K562 (cell line): ENCODE results near the gene RDH11. TPM values are rescaled to one million over a fixed set of nuclear protein-coding genes. Genes with fewer than 3 reads are reported as not detected.

Source experiments
- ATAC-seq: fragments of 200-7000 bp; cut with Tn5 transposase; 3 replicates; pipeline ENCODE4 v1.9.1; 2020; ENCODE audit warnings: moderate library complexity
- BruUV-seq: library from RNA; stranded (reverse); fragments of 400-500 nt; replicated peaks from 2 replicates; lab custom pipeline; 2021; lab: Mats Ljungman, UMichigan
- CTCF ChIA-PET: fragments of 300-600 bp; formaldehyde crosslinking; extraction: SDS; loops from one replicate; lab custom pipeline; 2021; ENCODE audit warnings: low intra/inter-chr PET ratio; lab: Yijun Ruan, JAX
- POLR2A ChIA-PET: fragments of 300-600, 350-650 bp; sonication (Branson Sonifier 250); formaldehyde crosslinking; extraction: SDS; loops from one replicate; lab custom pipeline; 2021; ENCODE audit warnings: antibody characterized with exemption, inconsistent platforms; lab: Yijun Ruan, JAX
- DNase-seq, 4 experiments: peaks; one replicate each; pipeline versions ENCODE4 v3.0.0 to v3.0.0-alpha.2; 2011 to 2018; ENCODE audit warnings: low spot score in 3 of 4, mixed read lengths in 3 of 4; ENCODE audit errors: extremely low read depth in 1 of 4
- FAIRE-seq: peaks from 2 replicates; lab custom pipeline; 2011; peaks lifted over from hg19 to GRCh38; lab: Jason Lieb, UNC
- H2AFZ ChIP-seq: 2 replicates; pipeline ENCODE4 v1.6.0; 2011; ENCODE audit warnings: low read depth, low read length, control low read depth, inconsistent platforms
- H3K27ac ChIP-seq: fragments of 200-600 bp; 3 replicates; pipeline ENCODE4 v1.8.0; 2011; ENCODE audit warnings: low read depth, mild to moderate bottlenecking, control low read depth, inconsistent platforms, low read length, moderate library complexity, mixed read lengths; ENCODE audit errors: extremely low read depth
- H3K27me3 ChIP-seq, 2 experiments: fragments of 300-600 bp in 1 of 2; 2 replicates in 1 of 2; 3 replicates in 1 of 2; pipeline versions ENCODE4 v1.6.0 to v1.8.0; 2011; ENCODE audit warnings: inconsistent platforms in 2 of 2, low read length in 2 of 2, mild to moderate bottlenecking in 1 of 2, mixed read lengths in 1 of 2, moderate library complexity in 1 of 2; ENCODE audit not compliant: control insufficient read depth in 2 of 2, insufficient read depth in 2 of 2
- H3K36me3 ChIP-seq: fragments of 300-600 bp; 3 replicates; pipeline ENCODE4 v1.8.0; 2011; ENCODE audit warnings: mild to moderate bottlenecking, low read length, inconsistent platforms; ENCODE audit not compliant: control insufficient read depth, insufficient read depth
- H3K4me1 ChIP-seq, 2 experiments: fragments of 200-600 bp in 1 of 2; replicated peaks in 1 of 2; 2 replicates in 1 of 2; 3 replicates in 1 of 2; pipeline versions ENCODE4 v1.5.1 to v1.8.0; 2011; ENCODE audit warnings: inconsistent platforms in 2 of 2, low read length in 2 of 2, mild to moderate bottlenecking in 1 of 2, mixed read lengths in 1 of 2, moderate library complexity in 1 of 2; ENCODE audit not compliant: control insufficient read depth in 2 of 2, insufficient read depth in 2 of 2
- H3K4me2 ChIP-seq: 2 replicates; pipeline ENCODE4 v1.6.1; 2011; ENCODE audit warnings: low read length, control low read depth, inconsistent platforms, mixed read lengths; ENCODE audit not compliant: insufficient read depth
- H3K4me3 ChIP-seq: fragments of 200-600 bp; sonication (generic), shearing (Covaris generic); 2 replicates; pipeline ENCODE4 v1.5.1; 2016; ENCODE audit warnings: control low read depth, inconsistent platforms
- H3K79me2 ChIP-seq: fragments of 200-600 bp; 3 replicates; pipeline ENCODE4 v1.8.0; 2011; ENCODE audit warnings: low read length, inconsistent platforms; ENCODE audit not compliant: control insufficient read depth, insufficient read depth
- H3K9ac ChIP-seq, 2 experiments: 2 replicates each; pipeline versions ENCODE4 v1.6.0 to v1.6.1; 2011; ENCODE audit warnings: low read depth in 2 of 2, low read length in 2 of 2, control low read depth in 1 of 2, inconsistent platforms in 1 of 2, mild to moderate bottlenecking in 1 of 2, mixed read lengths in 1 of 2; ENCODE audit not compliant: insufficient read depth in 1 of 2
- H3K9me1 ChIP-seq: one replicate; pipeline ENCODE4 v1.6.0; 2011; ENCODE audit warnings: inconsistent platforms, mild to moderate bottlenecking, low read length, moderate library complexity; ENCODE audit not compliant: control insufficient read depth, insufficient read depth
- H3K9me3 ChIP-seq: replicated peaks from 2 replicates; pipeline ENCODE4 v1.5.1; 2011; ENCODE audit warnings: low read depth, low read length, inconsistent platforms; ENCODE audit not compliant: control insufficient read depth, insufficient read depth
- H4K20me1 ChIP-seq: replicated peaks from 2 replicates; pipeline ENCODE4 v1.6.1; 2011; ENCODE audit warnings: low read length, inconsistent platforms, mixed read lengths; ENCODE audit not compliant: control insufficient read depth, insufficient read depth
- CBX2 ChIP-seq: fragments of 200-600 bp; sonication (generic); IDR thresholded peaks from one replicate; pipeline ENCODE4 v1.6.1; 2012; ENCODE audit warnings: mild to moderate bottlenecking, low read length, inconsistent platforms; ENCODE audit not compliant: insufficient read depth, poor library complexity, severe bottlenecking
- CREB1 ChIP-seq, 2 experiments: sonication (generic) in 1 of 2; formaldehyde crosslinking in 1 of 2; IDR thresholded peaks; 2 replicates each; pipeline versions ENCODE4 v1.6.1 to v1.8.0; 2012 to 2022; ENCODE audit warnings: inconsistent platforms in 1 of 2, mild to moderate bottlenecking in 1 of 2, missing genetic modification reagents in 1 of 2, moderate library complexity in 1 of 2
- DIDO1 ChIP-seq: fragments of 450-650 bp; IDR thresholded peaks from 2 replicates; pipeline ENCODE4 v1.6.1; 2016; ENCODE audit warnings: low read depth, missing biosample characterization, missing genetic modification characterization
- E2F3 ChIP-seq: fragments of 250-450 bp; sonication (Bioruptor Pico); IDR thresholded peaks from 2 replicates; pipeline ENCODE4 v1.4.0; 2020; ENCODE audit warnings: mild to moderate bottlenecking
- ESRRA ChIP-seq: fragments of 450-650 bp; IDR thresholded peaks from 2 replicates; pipeline ENCODE4 v1.6.1; 2014; ENCODE audit warnings: low read depth, mild to moderate bottlenecking, moderate library complexity, borderline replicate concordance
- FOSL1 ChIP-seq: fragments of 200-800 bp; sonication (Bioruptor generic); conservative IDR thresholded peaks from 2 replicates; pipeline ENCODE4 v1.6.1; 2016; ENCODE audit warnings: missing genetic modification characterization, missing compliant biosample characterization
- HDAC3 ChIP-seq: fragments of 450-650 bp; IDR thresholded peaks from 2 replicates; pipeline ENCODE4 v1.6.1; 2018; ENCODE audit warnings: borderline replicate concordance, mild to moderate bottlenecking, moderate library complexity; ENCODE audit not compliant: partially characterized antibody
- IFI16 ChIP-seq: fragments of 250-450 bp; sonication (Bioruptor Pico); IDR thresholded peaks from 2 replicates; pipeline ENCODE4 v2.1.2; 2022; ENCODE audit warnings: mild to moderate bottlenecking, inconsistent platforms
- MEIS2 ChIP-seq: fragments of 450-650 bp; IDR thresholded peaks from 2 replicates; pipeline ENCODE4 v1.6.1; 2014; ENCODE audit warnings: mild to moderate bottlenecking; ENCODE audit not compliant: partially characterized antibody
- POLR2B ChIP-seq: fragments of 450-650 bp; IDR thresholded peaks from 2 replicates; pipeline ENCODE4 v1.6.1; 2018; ENCODE audit warnings: low read depth; ENCODE audit not compliant: partially characterized antibody
- RAD51 ChIP-seq: fragments of 450-650 bp; IDR thresholded peaks from 2 replicates; pipeline ENCODE4 v1.7.1; 2016; ENCODE audit warnings: low read depth, mild to moderate bottlenecking, borderline replicate concordance
- RCOR1 ChIP-seq, 2 experiments: IDR thresholded peaks; 2 replicates each; pipeline ENCODE4 v1.6.1; 2012; ENCODE audit warnings: low read depth in 2 of 2, low read length in 2 of 2, borderline replicate concordance in 1 of 2, improper control_type of control experiment in 1 of 2
- SIN3A ChIP-seq, 2 experiments: fragments of 150-350 bp in 1 of 2; IDR thresholded peaks; 2 replicates each; pipeline ENCODE4 v1.6.1; 2011 to 2016; ENCODE audit warnings: borderline replicate concordance in 2 of 2, low read depth in 2 of 2, low read length in 2 of 2, mild to moderate bottlenecking in 2 of 2, moderate library complexity in 2 of 2; ENCODE audit not compliant: control insufficient read depth in 1 of 2
- SMARCB1 ChIP-seq: IDR thresholded peaks from 2 replicates; pipeline ENCODE4 v1.6.1; 2011; ENCODE audit warnings: improper control_type of control experiment, low read depth; ENCODE audit not compliant: insufficient read length
- ZNF23 ChIP-seq: fragments of 250-450 bp; sonication (Bioruptor Pico); IDR thresholded peaks from 2 replicates; pipeline ENCODE4 v1.4.0; 2020; ENCODE audit warnings: mild to moderate bottlenecking
- WGBS: fragments of 100-300 bp; shearing (Covaris generic); methylation state at CpG from one replicate; pipeline ENCODE4 v1.1.6; 2016; ENCODE audit warnings: low coverage, mixed read lengths; ENCODE audit not compliant: insufficient coverage; ENCODE audit errors: missing lambda C conversion rate; 5-methylcytosine and 5-hydroxymethylcytosine counted together
- in situ Hi-C: fragments of 300-500 bp; cut with MboI; formaldehyde crosslinking; loops from 4 replicates; pipeline ENCODE4 v1.15.0; 2018; ENCODE audit warnings: inconsistent platforms, mixed read lengths
- intact Hi-C: fragments of 100-400 bp; cut with micrococcal nuclease; formaldehyde crosslinking; loops from 2 replicates; pipeline ENCODE4 v1.14.2; 2022
- polyA plus RNA-seq, 8 experiments: library from polyadenylated mRNA; depleted of rRNA in 4 of 8; stranded (reverse) in 5 of 8; unstranded in 3 of 8; fragments of >200 nt; fragmentation: Nextera tagmentation in 2 of 8; fragmentation: Illumina TruSeq in 1 of 8; extraction: Ambion mirVana in 2 of 8; extraction: Trizol in 1 of 8; gene quantifications; 2 replicates each; pipeline versions ENCODE4 v1.2.1 to v1.2.3, GENCODE V29; 2011 to 2014; ENCODE audit warnings: inconsistent platforms in 1 of 8, missing spikeins in 1 of 8
- total RNA-seq, 7 experiments: library from RNA; depleted of rRNA in 6 of 7; stranded (reverse); fragments of >200 nt in 6 of 7; fragmentation: Illumina TruSeq in 2 of 7; extraction: Trizol in 2 of 7; gene quantifications; 2 replicates each; pipeline versions ENCODE4 v1.2.1 to v1.2.3, GENCODE V29; 2011 to 2021; ENCODE audit warnings: low replicate concordance in 1 of 7

RDH11 gene
- total and polyA plus RNA-seq, 9 of the 15 experiments (the other 6 are each of a cell fraction or from before 2014, with no cell fraction given), result 50.6 to 172 (median 70.5) TPM

GRCh38 chr14:67744046-67744445 lies 48.5 kb upstream of the RDH11 start:
- Histone ChIP-seq H3K36me3 (0 out of 3 replicates have a peak, but pooled peaks cover 9% of the 10 kb centered on the region), H3K9me3 (no peaks in the 10 kb centered on the region), H3K4me3 (no peak overlapping the region), H3K9me1 (no peaks in the 10 kb centered on the region), H3K27ac (no peak overlapping the region), H4K20me1 (no peaks in the 10 kb centered on the region), H3K4me1 (no peaks in the 10 kb centered on the region; a peak in 1 of 5 replicates), H2AFZ (no peak overlapping the region), H3K79me2 (no peaks in the 10 kb centered on the region), H3K4me2 (no peak overlapping the region), H3K27me3 (no peaks in the 10 kb centered on the region), H3K9ac (no peak overlapping the region)
- FAIRE-seq (no peak), ATAC-seq (no peak), DNase-seq (no peak)
- in situ Hi-C loops, result no loop called here
- intact Hi-C loops, result no loop called here
- TF ChIP-seq HDAC3, result no peak
- TF ChIP-seq ZNF23 (CRISPR knock-in tag), result no peak
- ChIA-PET CTCF (no interaction called here), POLR2A (interaction anchor here (0.8 kb wide), 1 partner anchor 29 kb away, joined by 3 read pairs; no protein-coding TSS in a partner anchor)
- BruUV-seq, result no TSS peak
- 10% methylated on average over 2 of the region's 2 CpGs for WGBS

DNA sequence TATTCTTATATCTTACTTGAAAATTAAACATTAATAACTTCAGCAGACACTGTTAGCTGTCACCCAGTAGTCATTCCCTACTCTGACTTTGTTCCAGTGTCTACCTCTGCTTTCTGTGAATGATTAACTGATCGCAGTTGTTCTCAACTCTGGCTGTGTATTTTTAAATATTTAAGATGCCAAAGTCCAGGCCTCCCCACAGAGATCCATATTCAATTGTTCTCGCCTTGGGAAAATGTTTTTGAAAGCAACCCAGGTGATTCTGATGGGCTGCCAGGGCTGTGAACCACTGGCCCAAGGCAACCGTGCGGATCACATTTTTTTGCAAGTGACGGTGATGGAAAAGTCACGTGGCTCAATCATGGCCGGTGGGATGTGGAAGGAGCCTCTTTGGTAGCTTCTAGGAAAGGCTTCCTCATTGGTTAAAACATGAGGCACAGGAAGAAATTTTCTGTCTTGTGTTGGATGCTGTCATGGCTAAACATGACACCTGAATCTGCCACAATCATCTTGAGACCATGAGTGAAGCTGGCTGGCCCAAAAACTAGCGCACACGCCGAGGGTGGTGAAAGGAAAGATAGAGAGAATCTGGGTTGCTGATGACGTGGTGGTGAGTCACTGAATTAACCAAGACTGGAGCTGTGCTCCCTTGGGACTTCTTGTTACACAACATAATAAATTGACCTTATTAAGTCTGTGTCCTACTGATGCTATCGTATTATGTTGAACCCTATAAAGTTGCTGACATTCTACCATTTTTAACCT lies 43.4 kb upstream of the RDH11 start:
- Histone ChIP-seq H3K27me3 (no peaks in the 10 kb centered on the region), H2AFZ (peak overlapping the region; percentile 71), H3K27ac (no peak overlapping the region), H3K9ac (no peak overlapping the region), H3K79me2 (no peaks in the 10 kb centered on the region), H3K4me3 (no peak overlapping the region), H3K4me1 (no peaks in the 10 kb centered on the region; a peak in 1 of 5 replicates), H3K9me3 (no peaks in the 10 kb centered on the region), H3K36me3 (no peaks in the 10 kb centered on the region), H3K9me1 (no peaks in the 10 kb centered on the region), H4K20me1 (no peaks in the 10 kb centered on the region), H3K4me2 (peak overlapping the region; percentile 19; the same call in 1 of the 2 replicates)
- in situ Hi-C loops, result no loop called here
- ATAC-seq, result peak; percentile 71
- POLR2A ChIA-PET, result interaction anchor here (0.7 to 1.1 kb wide), 2 partner anchors 9 to 14 kb away, joined by 3 read pairs; no protein-coding TSS in a partner anchor
- intact Hi-C loops, result no loop called here
- BruUV-seq, result no TSS peak
- FAIRE-seq, result no peak
- DNase-seq, result peak; percentile 35 to 44 (median 42)
- 21% methylated on average over 12 of the region's 12 CpGs for WGBS
- CTCF ChIA-PET, result no interaction called here
- TF ChIP-seq ZNF23 (CRISPR knock-in tag), result no peak
- no peak for TF ChIP-seq SMARCB1
- TF ChIP-seq SIN3A (IDR thresholded peaks at IDR 0.05; ENCODE audit: borderline replicate concordance in 2 of 2, control insufficient read depth in 1 of 2, low read depth in 2 of 2, low read length in 2 of 2), result no peak
- TF ChIP-seq MEIS2, result no peak
- TF ChIP-seq CBX2, result no peak
- no peak for TF ChIP-seq E2F3 (CRISPR knock-in tag)
- TF ChIP-seq IFI16 (CRISPR knock-in tag), result no peak
- TF ChIP-seq CREB1 (IDR thresholded peaks at IDR 0.05), result no peak; the same call in 1 of the 2 replicates
- TF ChIP-seq CREB1 (CRISPR knock-in tag; IDR thresholded peaks at IDR 0.05), result peak; percentile 56; the same call in 1 of the 2 replicates
- no peak for TF ChIP-seq DIDO1 (tag)
- peak; percentile 95 for TF ChIP-seq FOSL1
- TF ChIP-seq POLR2B, result no peak
- TF ChIP-seq RCOR1 (IDR thresholded peaks at IDR 0.05; ENCODE audit: borderline replicate concordance in 1 of 2, low read depth in 2 of 2, low read length in 2 of 2), result no peak
- TF ChIP-seq ESRRA, result no peak
- peak; percentile 76 for TF ChIP-seq RAD51
